Activated CD4-positive, alpha-beta T cell treated with anti-CD3 and anti-CD28 coated beads for 24 hours (primary cell): Measurements from ENCODE around the gene ADRB1.

Experiments
- DNase-seq, 2 donors: peaks; one replicate each; pipeline ENCODE4 v3.0.0-alpha.2; 2020; ENCODE audit warnings: low read depth in 2 of 2

The ADRB1 gene

GRCh38 chr10:114043532-114044246 lies at the start of gene ADRB1:
Gene ADRB1 (plus strand): TSS chr10:114043866. CDS start chr10:114044133, 267 bp downstream.
- DNase-seq = no peak

- no peak for DNase-seq
These were observed 48.5 kb upstream of the ADRB1 start for GRCh38 chr10:113995201-113995600.

DNA sequence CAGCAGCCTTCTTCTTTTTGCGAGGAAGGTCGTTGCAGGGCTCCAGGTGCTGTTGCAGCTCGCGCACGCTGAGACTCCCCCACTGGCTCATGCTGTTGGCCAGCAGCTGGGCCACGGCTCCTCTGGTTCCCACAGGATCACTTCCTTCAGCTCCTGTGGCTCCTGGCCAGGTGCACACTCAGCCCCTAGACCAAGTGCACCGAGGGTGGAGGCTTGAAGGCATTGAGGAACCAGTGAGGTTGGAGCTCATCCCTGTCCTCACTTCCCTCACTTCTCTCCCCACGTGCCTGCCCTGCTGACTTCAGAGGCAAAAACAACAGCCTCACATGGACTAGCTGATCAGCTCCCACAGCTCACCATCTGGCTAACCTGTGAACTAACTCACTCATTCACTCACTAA lies 46.2 kb upstream of the ADRB1 start:
- no peak for DNase-seq

- DNase-seq = no peak
These were observed 44.1 kb upstream of the ADRB1 start for GRCh38 chr10:113999531-113999930.

DNA sequence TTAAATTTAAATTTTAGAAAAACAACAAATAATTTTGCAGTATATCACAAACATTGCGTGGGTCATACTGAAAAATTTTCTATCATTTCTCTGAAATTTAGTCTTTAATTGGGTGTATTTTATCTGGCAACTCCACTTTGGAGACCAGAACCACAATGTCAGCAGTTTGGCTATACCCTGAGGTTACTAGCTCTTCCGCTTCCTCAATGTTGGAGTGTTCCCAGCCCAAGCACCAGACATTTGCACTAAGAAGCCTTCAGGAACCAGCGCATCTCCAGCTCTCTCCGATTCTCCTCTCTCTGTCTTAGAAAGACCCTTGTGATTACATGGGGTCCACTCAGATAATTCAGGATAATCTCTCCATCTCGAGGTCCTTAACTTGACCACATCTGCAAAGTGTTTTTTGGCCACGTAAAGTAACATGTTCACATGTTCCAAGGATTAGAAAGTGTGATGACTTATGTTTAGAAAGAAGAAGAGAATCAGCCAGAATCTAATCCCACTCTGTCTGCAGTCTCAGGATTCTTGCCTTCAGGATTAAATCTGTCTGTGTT lies 43.1 kb upstream of the ADRB1 start:
- DNase-seq = no peak

- no peak for DNase-seq
These were observed 41.2 kb upstream of the ADRB1 start for GRCh38 chr10:114002422-114002821.

DNA sequence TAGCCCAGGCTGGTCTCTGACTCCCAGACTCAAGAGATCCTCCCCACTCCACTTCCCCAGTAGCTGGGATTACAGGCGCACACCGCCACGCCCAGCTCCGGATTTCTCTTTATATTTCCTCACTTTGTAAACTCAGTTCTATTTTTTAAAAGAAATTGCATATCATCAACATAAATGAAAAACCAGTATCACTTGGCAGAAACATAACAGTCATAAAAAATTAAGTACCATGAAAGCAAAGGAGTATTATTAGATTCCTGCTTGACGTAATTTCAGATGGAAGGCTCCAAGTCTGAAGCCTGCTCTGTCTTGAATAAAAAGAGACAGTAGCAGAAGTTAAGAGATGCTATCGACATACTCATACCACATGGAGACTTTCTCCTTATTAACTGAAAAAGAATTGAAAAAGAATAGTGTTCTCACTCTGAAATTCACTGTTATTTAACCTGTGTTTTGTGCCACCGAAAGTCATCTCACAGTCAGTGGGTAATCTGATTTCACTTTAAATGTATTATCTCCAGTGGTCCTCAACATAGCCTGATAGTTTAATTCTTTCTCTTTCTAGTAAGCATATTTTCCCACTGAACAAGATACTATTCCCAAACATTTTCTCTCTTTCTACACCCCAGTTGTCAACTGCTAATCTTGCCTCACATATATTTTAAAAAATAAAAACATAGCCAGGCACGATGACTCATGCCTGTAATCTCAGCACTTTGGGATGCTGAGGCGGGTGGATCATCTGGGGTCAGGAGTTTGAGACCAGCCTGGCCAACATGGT lies 40.3 kb upstream of the ADRB1 start:
- DNase-seq = no peak

DNA sequence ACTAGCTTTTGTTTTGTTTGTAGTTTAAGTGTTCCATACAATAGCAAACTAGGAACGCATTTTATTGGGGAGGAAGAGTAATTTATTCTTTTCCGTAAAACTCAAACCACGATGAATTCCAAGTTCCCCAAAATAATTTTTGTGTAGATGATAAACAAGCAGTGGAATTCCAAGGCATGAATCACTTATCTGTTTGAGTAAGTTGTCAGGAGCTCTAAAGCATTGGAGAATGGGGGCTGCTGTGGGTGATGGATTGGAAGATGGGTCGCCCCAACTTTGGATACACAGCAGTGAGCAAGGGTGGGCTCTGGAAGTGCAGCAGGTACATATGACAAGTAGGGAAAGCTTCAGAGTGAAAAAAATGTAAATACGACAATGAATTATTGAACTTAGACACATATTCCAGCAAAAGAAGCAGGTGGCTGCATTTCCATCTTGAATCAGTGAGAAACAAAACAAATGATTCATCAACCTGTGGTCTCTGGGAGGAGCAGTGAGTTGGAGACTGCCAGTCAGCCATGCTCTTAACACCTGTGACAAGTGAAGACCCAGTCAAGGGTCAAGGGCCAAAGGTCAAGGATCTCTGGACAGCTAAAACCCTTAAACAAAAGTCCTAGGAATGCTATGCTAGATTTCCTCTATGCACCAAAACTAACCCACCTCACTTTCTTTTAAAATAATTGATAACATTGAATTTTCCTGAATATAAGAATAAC lies 34.2 kb upstream of the ADRB1 start:
- no peak for DNase-seq

DNA sequence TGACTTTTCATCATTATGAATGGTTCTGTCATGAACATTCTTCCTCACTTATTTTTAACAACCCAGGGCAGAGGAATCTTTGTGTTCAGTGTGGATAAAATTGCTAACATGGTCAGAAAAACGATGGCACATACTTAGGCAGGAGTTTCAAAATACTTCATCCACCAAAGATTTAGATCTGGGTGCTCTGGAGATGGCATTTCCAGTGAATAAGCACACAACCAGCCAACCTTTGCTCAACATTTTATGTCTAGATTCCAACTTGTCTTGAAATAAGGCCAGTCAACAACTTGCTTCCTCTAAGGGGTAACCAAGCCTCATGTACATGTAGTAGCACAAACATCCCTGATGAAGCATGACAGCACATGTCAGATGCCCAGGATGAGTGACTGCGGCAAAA lies 33.4 kb upstream of the ADRB1 start:
- no peak for DNase-seq

DNA sequence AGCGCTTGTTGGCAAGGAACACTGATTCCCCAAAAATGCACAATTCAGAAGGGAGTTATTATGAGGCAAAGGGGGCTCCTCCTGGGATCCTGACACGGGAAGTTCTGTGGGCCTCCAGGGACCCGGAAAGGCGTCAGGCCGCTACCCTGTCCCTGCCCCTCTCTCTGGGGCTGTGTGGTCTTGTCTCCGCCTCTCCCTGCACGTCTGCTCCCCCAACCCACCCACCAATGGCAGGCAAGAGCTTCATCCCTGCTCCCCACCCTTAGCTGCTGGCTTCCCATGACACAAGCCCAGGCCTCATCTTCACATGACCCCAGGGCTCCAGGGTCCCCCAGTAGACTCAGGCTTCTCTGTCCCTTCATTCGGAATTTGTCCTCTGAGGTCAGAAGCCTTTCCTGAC lies 31.0 kb upstream of the ADRB1 start:
- DNase-seq = no peak

- DNase-seq = no peak
These were observed 28.0 kb upstream of the ADRB1 start for GRCh38 chr10:114015708-114016107.

DNA sequence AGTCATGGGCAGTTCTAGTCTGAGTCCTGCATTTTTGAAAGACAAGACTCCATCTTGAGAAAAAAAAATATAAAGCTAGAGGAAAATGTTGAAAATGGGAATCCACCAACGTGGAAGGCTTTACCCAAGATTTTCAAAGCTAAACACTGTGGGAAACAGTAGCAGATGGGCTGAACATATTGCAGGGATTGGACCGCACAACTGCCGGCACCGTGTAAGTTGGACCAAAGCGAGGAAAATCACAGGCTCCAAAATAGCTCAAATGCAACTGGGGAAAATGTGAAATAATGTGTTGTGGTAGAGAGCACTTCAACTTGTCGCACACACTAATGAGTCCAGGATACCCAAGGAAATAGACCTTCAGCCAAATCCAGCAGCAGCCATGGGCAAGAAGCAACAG lies 26.4 kb upstream of the ADRB1 start:
- DNase-seq = no peak

GRCh38 chr10:114017873-114018272 lies 25.8 kb upstream of the ADRB1 start:
- no peak for DNase-seq

DNA sequence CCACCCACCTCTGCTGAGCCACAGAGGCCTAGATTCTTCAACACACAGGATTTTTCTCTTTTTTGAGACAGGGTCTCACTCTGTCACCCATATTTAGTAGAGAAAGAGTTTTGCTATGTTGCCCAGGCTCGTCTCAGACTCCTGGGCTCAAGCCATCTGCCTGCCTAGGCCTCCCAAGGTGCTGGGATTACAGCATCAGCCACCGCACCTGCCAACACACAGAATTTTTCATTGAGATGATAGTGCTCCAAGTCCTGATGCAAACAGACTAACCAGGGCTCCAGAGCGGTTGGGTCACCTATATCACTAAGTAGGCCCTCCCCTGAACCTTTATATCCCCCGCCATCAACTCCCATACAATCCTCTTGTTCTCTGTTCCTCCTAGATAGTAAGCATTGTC lies 24.4 kb upstream of the ADRB1 start:
- DNase-seq = no peak

DNA sequence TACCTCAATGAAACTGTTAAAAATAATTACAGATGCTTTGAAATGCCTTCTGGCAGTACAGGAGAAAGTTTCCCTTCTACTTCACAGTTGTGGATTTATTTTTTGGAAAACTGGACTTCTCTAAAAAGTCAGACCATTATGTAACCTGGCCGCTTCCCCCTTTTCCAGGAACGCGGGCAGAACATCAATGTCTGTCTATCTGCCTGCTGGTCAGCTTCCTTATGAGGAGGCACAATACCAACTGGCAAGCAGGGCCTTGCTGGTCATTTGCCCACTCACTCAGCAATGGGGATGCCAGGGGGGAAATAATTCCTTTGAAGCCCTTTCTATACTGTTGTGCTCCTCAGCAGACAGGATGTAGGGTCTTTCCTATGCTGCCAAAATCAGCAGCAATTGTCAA lies 22.5 kb upstream of the ADRB1 start:
- no peak for DNase-seq

DNA sequence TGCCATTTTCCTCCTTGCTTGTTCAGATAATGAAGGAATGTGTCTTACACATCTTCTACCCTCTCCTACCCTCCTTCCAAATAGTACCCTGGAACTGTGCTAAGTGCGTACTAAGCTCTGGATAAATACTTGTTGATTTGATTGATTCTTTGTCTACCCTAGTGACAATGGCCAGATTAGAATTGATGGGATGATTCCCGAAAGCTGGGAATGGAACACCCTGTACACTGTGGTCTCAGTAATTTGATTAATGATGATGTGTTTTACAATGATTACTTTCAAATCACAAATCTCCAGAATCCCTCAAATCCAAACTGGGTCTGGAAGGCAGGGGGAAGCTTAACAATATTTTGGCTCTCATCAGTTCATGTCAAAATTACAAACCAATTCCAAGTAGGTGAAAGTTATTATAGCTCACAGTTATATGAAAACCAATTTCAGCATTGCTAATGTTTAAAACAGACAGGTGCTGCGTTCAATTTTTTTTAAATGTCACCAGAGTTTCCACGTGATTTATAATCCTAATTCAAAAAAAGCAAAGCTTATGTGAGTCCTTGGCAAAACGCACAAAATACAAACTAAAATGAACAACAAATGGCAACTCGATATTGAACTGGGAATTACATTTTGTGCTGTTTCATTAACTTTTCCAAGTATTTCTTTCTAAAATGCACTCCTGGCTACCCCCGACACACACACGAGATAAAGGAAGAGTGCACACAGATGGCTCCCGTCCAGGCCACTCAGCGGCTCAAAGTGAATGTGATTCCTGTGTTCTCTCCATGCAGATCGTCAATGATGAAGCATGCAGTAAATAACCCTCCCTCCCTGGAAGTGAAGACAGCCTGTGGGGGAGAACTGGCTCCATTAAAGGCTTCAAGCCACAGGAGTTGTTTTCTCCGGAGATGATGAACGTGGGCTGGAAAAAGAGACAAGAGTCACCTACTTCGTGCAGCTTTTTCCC lies 21.7 kb upstream of the ADRB1 start:
- DNase-seq = no peak

- no peak for DNase-seq
These were observed 20.7 kb upstream of the ADRB1 start for GRCh38 chr10:114022766-114023597.

DNA sequence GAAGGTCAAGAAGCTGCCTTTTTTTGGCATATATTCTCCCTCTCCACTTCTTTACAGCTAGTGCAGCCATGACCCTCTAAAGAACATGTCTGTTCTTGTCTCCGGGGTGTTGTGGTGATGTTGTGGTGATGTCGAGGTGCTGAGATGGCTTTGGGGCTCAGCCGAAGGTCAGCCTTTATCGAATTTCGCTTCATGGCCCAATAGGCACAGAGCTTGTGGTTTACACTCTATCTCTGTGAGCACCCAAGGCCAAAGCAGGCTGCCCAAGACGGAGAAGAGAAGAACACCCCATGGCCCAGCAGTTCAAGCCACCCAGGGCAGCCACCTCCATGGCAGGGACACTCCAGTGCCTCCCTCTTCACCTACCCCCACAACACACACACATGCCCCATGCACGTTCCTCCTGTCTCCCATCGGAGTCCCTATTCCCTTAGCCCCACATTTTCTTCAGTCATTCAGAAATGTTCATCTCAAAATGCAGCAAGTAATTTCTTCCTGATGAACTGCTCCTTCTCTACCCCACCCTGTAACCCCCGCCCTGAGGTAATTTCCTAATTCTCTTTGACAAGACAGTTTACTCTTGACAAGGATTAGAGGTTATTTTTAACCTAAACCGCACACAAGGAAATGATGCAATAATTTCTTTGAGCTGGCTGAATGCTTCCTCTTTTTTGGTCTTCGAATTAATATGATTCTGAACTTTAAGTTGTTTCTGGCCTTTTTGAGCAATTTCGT lies 18.6 kb upstream of the ADRB1 start:
- DNase-seq = no peak

GRCh38 chr10:114025611-114026130 lies 18.0 kb upstream of the ADRB1 start:
- no peak for DNase-seq
